ENCODE data around the gene GALNT18.

DNA sequence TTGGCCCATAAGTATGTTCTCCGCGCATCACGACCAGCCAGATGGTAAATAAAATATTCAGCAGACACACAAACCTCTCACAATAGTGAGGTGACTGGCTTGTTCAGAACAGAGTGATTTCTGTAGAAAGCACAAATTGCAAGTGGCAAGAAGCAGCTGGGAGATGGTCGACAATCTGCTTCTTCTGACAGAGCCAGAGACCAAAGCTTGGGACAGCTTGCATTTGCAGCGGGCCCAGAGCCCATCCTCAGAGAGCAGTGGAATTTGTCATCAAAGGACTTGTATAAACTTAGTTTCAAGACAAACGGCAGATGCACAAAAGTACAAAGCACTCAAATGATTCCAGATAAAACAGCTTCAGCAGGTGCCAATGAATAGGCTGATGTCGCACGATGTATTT is 7.6 kb upstream of the GALNT18 start:
- TF ChIP-seq, protein P1, sequence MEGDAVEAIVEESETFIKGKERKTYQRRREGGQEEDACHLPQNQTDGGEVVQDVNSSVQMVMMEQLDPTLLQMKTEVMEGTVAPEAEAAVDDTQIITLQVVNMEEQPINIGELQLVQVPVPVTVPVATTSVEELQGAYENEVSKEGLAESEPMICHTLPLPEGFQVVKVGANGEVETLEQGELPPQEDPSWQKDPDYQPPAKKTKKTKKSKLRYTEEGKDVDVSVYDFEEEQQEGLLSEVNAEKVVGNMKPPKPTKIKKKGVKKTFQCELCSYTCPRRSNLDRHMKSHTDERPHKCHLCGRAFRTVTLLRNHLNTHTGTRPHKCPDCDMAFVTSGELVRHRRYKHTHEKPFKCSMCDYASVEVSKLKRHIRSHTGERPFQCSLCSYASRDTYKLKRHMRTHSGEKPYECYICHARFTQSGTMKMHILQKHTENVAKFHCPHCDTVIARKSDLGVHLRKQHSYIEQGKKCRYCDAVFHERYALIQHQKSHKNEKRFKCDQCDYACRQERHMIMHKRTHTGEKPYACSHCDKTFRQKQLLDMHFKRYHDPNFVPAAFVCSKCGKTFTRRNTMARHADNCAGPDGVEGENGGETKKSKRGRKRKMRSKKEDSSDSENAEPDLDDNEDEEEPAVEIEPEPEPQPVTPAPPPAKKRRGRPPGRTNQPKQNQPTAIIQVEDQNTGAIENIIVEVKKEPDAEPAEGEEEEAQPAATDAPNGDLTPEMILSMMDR (IDR thresholded peaks at IDR 0.05), result no peak
- no peak for TF ChIP-seq POLR2A (IDR thresholded peaks at IDR 0.05)

Measured in right lobe of liver (tissue), 4 donors.